Tibial nerve (tissue), 3 donors: Measurements from ENCODE around the gene LGI4.

ENCODE experiments used
- CTCF ChIP-seq, 5 experiments: fragments of 200-600 bp in 3 of 5; fragments of 450-650 bp in 2 of 5; sonication (generic) in 3 of 5; IDR thresholded peaks; one replicate each; pipeline ENCODE4 v1.5.1; 2016 to 2019; ENCODE audit warnings: antibody characterized with exemption in 5 of 5, mild to moderate bottlenecking in 3 of 5, moderate library complexity in 2 of 5
- POLR2A ChIP-seq, 2 donors: fragments of 450-650 bp; IDR thresholded peaks; one replicate each; pipeline ENCODE4 v1.6.1; 2017; ENCODE audit warnings: antibody characterized with exemption in 2 of 2, mild to moderate bottlenecking in 2 of 2, moderate library complexity in 2 of 2

- TF ChIP-seq CTCF (IDR thresholded peaks at IDR 0.05) (no peak), POLR2A (IDR thresholded peaks at IDR 0.05) (no peak)
Observed at GRCh38 chr19:35184267-35184666, 49.4 kb upstream of the LGI4 start.
